KOPT-K1 (cell line): ENCODE results near the gene MYO7B.

Source experiments
- H3K27ac ChIP-seq: fragments of 200-600 bp; sonication (generic); 2 replicates; pipeline ENCODE4 v1.5.1; 2016; ENCODE audit warnings: antibody characterized with exemption, mild to moderate bottlenecking, low read depth, low read length; ENCODE audit not compliant: poor library complexity, severe bottlenecking
- H3K36me3 ChIP-seq: fragments of 200-600 bp; sonication (generic); 2 replicates; pipeline ENCODE4 v1.5.1; 2017; ENCODE audit warnings: antibody characterized with exemption, mild to moderate bottlenecking, low read length, moderate library complexity; ENCODE audit not compliant: insufficient read depth
- H3K9me3 ChIP-seq: fragments of 200-600 bp; sonication (generic); 2 replicates; pipeline ENCODE4 v1.5.1; 2017; ENCODE audit warnings: antibody characterized with exemption, low read length, mild to moderate bottlenecking; ENCODE audit not compliant: insufficient read depth, poor library complexity, severe bottlenecking

MYO7B gene

GRCh38 chr2:127639111-127639474 lies 103.6 kb downstream of the MYO7B start:
- H3K9me3 ChIP-seq = no peaks in the 10 kb centered on the region
- H3K27ac ChIP-seq = peak overlapping the region; percentile 99
- peaks cover 55% of the 10 kb centered on the region for H3K36me3 ChIP-seq

DNA sequence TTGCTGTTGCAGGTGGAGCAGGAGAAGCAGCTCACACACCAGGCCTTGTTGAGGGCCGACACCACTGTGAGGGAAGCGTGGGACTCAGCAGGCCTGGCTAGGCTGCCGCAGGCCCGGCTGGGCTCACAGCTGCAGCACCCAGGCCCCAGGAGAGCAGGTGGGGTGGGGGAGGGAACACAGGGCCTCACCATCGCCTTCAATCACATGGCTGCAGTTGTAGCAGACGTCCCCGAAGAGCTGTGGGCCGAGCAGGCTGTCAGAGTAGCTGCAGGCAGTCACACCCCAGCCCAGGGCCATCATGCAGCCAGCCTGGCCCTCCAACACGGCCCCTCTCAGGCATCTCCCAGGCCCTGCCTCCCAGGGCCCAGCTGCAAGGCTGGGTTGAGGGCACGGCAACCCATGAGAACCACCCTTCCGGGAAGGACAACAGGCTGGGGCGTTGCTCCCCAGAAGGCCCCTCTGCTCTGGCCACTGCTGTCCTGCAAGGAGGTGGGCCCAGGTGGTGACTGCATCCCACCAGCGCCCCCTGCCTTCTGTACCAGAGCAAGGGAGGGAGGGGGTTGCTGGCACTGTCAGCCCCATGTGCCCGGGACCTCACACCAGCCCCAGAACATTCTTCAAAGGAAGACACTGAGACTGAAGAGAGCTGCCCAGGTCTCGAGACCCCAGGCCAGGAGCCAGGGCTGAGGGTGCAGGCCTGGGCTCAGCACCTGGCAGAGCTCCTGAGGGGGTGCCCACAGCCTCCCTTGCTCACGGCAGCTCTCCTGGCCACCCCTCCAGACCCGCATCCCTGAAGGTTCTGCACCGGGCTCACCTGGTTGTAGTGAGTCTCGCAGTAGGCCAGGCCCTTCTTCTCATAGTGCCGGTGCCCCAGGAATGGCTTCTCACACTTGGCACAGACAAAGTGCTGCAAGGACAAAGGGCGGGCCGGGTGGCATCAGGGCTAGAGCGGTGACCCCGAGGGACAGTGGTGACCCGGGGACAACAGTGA lies 104.9 kb downstream of the MYO7B start:
- H3K27ac ChIP-seq = peak overlapping the region; percentile 99
- no peaks in the 10 kb centered on the region for H3K9me3 ChIP-seq
- peaks cover 42% of the 10 kb centered on the region for H3K36me3 ChIP-seq

GRCh38 chr2:127641133-127641532 lies 105.7 kb downstream of the MYO7B start:
- H3K27ac ChIP-seq = peak overlapping the region; percentile 99
- H3K9me3 ChIP-seq = no peaks in the 10 kb centered on the region
- peaks cover 35% of the 10 kb centered on the region for H3K36me3 ChIP-seq

- no peaks in the 10 kb centered on the region for H3K9me3 ChIP-seq
These were observed 106.5 kb downstream of the MYO7B start for GRCh38 chr2:127641846-127642507.

GRCh38 chr2:127642706-127643438 lies 107.4 kb downstream of the MYO7B start:
- Histone ChIP-seq H3K9me3 (no peaks in the 10 kb centered on the region), H3K27ac (peak overlapping the region; percentile 99)

More at GRCh38 chr2:127641846-127642507, 106.5 kb downstream of the MYO7B start:
- Histone ChIP-seq H3K36me3 (peaks cover 26% of the 10 kb centered on the region), H3K27ac (peak overlapping the region; percentile 99)

GRCh38 chr2:127643439-127644065 lies 108.1 kb downstream of the MYO7B start:
- no peaks in the 10 kb centered on the region for H3K9me3 ChIP-seq
- peak overlapping the region; percentile 99 for H3K27ac ChIP-seq
- peaks cover 11% of the 10 kb centered on the region for H3K36me3 ChIP-seq

More at GRCh38 chr2:127642706-127643438, 107.4 kb downstream of the MYO7B start:
- H3K36me3 ChIP-seq = peaks cover 18% of the 10 kb centered on the region

DNA sequence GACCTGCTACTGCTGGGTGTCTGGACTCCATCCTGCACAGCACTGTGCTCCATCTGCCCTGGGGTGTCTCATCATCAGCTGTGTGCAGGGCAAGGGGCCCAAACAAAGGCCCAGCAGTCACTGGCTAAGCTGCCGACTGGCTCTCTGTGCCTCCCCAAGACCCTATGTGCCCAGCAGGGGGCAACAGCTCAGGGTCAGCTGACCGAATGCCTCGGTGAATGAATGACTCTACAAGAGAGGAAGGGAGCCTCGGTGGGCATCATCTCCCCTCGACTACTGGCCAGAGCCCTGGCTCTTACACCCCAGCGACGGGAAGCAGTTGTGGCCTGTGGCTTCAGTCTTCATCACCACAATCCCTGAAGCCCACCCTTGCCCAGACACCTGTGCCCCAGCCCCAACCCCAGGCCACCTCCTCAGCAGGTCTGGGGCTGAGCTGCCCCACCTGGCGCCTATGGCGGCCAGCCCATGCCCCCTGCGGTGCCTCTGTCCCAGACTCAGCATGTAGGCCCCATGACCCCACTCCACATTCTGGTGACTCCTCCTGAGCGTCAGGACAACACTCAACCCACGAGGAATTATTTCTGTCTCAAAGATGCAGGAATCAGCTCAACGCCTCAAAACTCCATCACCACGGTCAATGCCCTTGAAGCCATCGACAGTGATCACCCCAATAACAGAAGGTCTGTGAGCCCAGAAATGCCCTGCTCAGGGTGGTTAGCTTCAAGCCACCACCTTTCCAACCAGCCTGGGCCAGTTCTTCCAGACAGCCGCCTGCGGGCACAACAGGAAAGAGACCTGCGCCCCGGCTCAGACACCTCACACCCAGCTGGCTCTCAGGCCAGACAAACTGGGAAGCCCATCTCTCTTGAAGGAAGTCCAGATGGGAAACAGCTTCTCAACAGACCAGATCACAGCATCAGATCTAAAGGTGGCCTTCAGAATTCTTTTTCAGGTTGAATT lies 108.9 kb downstream of the MYO7B start:
- peaks cover 4% of the 10 kb centered on the region; the same call in 1 of the 2 replicates for H3K36me3 ChIP-seq
- no peaks in the 10 kb centered on the region for H3K9me3 ChIP-seq
- peak overlapping the region; percentile 99 for H3K27ac ChIP-seq

DNA sequence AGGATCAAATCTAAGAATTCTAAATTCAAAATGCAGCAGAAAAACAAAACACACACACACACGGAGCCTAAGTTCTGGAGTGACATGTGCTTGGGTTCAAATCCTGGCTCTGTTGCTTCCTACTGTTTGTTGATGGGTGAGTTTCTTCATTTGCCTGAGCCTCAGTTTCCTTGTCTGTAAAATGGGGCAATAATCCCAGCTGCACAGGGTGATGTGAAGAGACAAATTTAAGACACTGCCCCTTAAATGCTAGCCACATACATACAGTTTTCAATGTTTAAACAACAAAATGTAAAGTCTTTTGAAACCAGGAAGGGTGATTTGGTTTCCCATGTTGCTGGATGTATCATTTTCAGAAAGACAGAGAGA lies 109.5 kb downstream of the MYO7B start:
- Histone ChIP-seq H3K27ac (peak overlapping the region; percentile 99), H3K9me3 (no peaks in the 10 kb centered on the region), H3K36me3 (no peaks in the 10 kb centered on the region)

DNA sequence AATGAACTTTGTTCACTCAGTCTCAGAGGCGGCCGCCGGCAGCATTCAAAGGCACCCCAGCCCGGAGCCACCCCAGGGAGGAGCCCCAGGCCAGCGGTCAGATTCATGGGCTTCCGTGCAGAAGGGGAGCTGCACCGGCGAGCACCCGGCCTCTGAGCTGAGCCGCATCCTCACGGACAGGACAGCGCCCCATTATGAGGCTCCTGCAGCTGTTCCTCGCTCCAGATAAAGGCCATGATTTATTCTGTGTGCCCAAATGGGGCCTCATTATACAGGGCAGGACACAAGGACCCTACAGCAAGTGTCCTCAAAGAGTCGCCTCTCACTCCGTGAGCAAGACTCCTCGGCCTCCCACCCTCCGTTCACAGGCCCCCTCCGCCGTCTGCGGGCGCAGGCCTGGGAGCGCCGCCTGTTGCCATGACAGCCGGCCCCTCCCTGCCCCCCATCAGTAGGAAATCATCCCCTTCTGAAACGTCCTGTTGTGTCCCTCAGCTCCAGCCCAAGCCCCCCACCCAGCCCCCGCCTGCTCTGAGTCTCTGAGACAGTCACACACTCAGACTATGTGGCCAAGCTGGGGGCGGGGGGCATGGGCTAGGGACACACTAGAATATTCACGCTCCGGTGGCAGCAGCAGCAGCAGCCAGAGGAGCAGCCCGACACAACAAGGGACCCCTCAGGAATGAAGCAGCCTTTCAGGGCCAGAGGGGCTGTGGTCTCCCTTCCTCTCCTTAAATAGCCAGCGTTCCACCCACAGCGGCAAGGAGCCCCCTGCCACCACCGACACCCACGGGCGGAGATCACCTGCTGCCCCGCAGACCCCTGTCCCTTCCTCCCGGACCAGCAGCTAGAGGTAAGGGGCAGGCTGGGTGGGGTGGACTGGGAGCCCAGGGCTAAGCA lies 110.2 kb downstream of the MYO7B start, which contains the start of gene GPR17:
GPR17 (plus strand) TSS at position 759 of the 897 bp plus-strand sequence. CDS start 4,583 bp downstream, outside the sequence.
- peak within 1 kb of the TSS; percentile 99 for H3K27ac ChIP-seq
- no peaks in the 10 kb centered on the region for H3K36me3 ChIP-seq
- no peaks in the 10 kb centered on the region for H3K9me3 ChIP-seq

DNA sequence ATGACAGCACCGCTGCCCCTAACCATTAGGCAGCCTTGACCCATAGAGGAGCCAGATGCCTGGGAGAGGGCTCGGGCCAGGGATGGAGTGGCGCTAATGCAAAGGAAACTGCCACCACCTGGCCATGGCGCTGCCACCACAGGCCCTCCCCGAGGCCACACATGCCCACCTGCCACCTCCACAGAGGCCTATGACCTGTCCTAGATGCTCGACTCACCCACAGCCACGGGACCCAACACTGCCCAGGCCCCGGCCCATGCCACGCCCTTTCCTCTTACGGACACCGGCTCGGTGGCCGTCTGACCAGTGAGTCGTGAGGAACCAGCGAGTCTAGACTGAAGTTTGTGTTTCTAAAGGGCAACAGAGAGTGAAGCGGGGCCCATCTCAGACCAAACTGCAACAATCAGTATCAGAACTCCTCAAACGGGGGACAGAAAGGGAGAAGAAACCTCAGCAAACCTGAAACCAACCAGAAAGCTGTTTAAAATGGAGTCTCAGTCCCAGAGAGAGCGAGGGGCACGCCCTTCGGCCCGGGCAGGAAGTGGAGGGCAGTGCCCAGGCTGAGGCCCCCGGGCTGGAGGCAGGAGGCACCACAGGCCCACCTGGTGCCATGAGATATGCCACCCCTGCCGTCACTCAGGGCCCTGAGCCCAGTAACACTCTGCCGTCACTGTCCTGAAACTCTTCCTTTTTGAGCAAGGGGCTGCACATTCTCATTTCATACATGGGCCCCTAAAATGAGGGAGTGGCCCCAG lies 111.2 kb downstream of the MYO7B start:
- Histone ChIP-seq H3K27ac (peak overlapping the region; percentile 99), H3K36me3 (no peaks in the 10 kb centered on the region), H3K9me3 (no peaks in the 10 kb centered on the region)

GRCh38 chr2:127647242-127648190 lies 112.0 kb downstream of the MYO7B start:
- Histone ChIP-seq H3K36me3 (no peaks in the 10 kb centered on the region), H3K27ac (peak overlapping the region; percentile 99), H3K9me3 (no peaks in the 10 kb centered on the region)
